T-helper 1 cell (primary cell): ENCODE results near the gene API5.

Experiments
- DNase-seq, 5 donors: peaks; one replicate each; pipeline ENCODE4 v3.0.0-alpha.2; 2012 to 2020

API5 gene

DNA sequence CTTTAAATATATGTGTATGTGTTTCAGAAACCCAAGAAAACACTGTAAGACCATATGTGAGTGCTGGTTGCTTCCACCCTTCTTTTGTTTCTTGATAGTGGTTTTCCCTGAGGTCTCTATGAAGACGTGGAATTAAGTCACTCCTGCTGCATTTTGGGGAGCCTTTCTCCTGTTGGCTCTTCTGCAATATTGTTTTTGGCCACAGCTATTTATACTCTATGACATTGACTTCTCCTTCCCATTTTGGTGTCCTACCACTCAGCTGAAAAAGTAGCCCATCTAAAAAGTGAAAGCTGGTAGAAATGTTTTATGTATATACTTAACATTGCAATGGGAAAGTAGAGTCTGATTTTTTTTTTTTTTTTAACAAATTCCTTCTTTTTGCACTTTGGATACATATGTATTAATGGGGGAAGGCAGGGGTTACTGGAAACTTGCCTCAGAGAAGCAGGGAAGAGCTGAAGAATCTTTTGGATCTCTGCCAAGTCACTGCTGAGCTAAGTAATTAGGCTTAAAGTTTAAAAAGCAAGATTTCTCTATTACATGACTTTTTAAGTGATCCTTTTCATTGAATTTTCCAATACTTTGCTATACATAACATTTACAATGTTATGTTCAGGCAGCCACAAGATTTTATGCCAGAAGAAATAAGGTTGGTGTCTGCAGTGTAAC is 48.7 kb downstream of the API5 start:
- DNase-seq, result no peak

DNA sequence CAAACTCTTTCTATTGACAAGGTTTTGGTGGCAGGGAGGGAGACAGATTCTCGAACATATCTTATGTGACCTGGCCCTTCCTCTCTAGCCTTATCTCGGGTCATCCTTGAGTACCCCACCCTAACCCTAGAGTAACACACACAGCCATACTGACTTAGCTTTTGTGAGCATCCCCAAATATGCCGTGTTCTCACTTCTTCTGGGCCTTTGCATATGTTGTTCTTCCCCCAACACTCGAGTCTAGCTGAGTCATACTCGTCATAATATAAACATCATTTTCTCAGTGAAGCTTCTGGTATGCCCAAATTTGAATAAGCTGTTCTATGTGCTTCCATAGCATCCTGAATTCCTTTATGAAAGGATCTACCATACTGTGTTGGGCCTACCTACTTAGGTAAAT is 54.9 kb downstream of the API5 start:
- no peak for DNase-seq

DNA sequence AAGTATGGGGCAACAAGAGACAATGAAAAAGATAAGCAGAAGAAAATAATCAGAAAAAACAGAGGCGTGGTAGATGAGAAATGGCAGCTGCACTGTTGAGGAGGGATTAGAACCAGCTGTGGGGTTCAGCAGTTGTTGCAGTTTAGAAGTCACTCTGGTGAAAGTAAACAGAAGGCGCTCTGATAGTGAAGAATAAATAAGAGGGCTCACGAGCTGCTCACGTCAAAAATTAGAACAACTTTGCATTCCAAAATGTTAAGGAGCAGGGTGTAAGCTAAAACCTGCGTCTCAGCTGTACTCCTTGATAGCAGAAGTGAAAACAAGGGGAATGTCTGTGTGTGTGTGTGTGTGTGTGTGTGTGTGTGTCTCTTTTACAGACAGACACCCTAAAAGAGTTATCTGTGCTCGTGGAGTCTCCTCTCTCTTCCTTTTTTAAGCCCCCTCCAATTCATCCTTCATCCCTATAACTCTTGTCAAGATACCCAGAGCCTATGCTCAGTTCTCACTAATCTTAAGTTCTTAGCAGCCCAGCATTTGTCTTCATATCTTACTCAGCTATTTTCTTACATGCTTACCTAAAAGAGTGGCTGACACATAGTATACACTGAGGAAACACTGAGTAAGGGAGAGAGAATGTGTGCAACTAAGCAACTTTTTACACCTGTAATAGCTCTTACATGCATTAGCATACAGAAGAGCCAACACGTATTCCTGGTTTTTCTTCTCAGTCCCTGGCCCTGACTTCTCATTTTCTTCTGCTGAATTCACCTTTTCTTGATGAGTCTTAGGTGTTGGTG is 55.8 kb downstream of the API5 start:
- DNase-seq, result no peak

DNA sequence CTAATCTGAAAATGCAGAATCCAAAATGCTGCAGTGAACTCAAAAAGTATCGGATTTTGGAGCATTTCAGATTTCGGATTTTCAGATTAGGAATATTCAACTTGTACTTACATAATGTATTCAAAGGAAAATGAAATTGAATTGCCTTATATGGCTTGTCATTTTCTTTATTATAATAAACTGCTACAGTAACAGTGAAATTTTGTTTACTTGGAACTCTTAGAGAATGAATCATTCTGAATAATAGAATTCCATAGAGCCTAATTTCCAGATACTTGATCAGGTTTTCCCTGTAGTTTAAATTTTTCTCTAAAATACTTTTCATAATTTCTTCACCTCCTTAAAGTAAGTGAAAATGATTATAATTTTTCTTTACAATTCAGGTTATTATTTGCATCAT is 64.3 kb downstream of the API5 start:
- DNase-seq, result no peak

DNA sequence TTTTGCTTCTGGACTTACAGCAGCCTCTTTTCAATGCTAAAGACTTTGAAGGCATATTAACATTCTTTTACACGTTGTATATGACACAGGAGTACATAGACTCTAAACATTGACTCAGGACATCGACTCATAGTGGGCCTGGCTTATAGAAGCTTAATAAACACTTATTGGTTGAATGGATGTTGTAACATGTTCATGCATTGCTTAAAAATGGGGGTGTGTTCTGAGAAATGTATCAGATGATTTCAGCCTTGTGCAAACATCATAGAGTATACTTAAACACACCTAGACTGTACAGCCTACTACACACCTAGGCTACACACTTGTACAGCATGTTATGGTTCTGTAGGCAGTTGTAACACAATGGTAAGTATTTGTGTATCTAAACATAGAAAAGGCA is 64.8 kb downstream of the API5 start:
- DNase-seq, result no peak

DNA sequence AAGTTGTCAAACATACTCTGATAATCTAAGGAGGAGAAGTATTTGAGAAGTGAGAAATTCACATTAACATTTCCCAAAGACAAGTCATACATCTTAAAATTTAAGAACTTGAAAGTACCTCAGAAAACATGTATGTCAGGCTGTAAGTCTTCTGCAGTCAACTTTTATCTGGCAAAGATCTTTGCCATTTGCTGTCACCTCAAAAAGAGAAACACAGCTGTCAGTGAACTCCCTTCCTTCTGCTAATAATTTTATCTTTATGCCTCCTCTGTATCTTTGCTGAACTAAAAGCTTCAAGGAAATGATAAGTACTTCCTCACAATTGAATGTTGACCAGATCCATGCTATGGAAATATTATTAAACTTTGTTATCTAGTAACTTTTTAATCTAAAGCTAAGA is 65.6 kb downstream of the API5 start:
- no peak for DNase-seq

DNA sequence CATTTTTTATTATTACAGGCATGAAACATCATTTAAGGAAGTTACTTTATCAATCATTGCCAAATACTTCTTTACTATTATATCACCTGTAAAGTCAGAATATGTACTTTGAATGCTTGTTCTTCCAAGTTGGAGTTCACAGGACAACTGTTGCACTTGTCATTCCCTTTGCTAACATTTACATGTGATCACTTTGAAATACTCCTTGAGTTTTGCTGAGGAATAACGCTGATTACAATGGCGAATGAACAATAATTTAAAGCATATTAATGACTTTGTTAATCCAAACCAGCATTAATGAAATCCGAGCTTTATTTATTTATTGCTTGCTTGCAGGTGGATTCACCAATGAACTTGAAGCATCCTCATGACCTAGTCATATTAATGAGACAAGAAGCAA is 67.1 kb downstream of the API5 start:
- DNase-seq, result no peak

DNA sequence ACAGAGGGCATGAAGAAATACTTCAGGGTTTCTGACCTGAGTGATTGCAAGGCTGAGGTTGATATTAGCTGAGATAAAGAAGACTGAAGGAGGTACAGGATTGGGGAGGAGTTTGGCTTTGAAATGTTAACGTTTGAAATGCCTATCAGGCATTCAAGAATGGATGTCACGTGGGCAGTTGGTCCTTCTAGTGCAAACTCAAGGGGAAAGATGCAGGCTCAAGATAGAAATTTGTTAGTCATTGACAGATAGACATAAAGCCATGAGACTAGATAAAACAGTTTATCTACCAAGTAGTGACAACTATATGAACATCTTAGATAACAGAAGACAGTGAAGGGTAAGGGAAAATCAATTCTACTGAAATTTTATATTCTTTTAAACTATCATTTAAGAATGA is 70.0 kb downstream of the API5 start:
- DNase-seq, result no peak

DNA sequence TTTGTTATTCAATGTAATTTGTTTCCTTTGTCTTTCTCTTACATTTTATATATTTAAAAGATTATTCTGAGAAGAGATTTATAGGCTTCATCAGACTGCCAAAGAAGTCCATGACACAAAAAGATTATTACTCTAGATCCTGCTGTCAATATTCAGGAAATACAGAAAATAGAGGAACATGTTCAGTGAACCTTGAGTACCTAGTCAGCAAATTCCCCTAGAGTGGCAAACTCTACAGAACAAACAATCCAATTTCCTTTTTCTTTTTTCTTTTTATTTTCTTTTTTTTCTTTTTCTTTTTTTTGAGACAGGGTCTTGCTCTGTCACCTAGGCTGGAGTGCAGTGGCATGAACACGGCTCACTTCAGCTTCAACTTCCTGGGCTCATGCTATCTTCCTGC is 70.8 kb downstream of the API5 start:
- no peak for DNase-seq

DNA sequence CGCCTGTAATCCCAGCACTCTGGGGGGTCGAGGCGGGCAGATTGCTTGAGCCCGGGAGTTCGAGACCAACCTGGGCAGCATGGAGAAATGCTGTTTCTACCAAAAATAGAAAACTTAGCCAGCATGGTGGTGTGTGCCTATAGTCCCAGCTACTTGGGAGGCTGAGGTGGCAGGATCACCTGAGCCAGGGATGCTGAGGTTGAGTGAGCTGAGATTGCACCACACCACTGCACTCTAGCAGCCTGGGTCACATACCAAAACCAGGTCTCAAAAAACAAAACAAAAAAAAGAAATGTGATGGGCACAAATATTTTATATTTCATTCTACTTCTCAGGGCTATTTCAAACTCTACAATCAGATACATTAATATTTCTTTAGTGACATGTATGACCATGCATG is 72.6 kb downstream of the API5 start:
- no peak for DNase-seq

DNA sequence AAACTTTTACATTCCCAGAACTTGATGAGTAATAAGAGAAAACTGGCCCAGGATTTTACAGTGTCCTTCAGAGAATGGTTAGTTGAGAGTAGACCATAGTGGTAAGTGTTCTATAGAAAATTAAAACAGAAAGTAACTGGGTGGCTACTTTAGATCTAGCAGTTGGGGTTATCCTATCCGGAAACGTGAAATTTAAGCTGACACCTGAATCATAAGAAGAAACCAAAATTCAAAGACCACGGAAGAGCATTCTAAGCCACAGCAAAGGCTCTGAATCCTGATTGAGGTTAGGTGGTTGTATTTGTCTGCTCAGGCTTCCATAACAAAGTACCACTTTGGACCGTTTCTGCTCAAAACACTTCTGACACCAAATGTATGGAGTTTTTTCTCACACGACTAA is 80.9 kb downstream of the API5 start:
- peak in 1 of 5 donors; percentile 51 for DNase-seq

DNA sequence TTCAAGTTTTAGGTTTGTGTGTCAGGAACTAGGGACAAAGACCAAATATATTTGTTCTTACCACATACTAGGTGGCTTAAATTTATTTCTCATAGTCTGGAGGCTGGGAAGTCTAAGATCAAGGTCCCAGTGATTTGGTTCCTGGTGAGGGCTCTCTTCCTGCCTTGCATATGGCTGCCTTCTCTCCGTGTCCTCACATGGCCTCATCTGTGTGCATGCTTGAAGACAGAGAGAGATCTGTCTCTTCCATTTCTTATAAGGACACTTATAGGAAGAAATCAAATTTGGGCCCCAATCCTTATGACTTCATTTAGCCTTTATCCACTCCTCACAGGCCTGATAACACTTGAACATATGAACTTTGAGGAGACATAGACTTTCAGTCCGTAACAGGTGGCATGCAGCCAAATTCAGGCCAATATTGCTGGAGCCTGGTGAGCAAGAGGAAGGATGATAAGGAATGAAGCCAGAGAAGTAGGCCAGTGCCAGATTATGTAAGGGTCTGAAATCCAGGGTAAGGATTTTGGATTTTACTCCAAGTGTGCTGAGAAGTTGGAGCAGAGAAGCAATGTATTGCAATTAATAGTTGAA is 82.1 kb downstream of the API5 start:
- DNase-seq, result no peak
